ENCODE data around the gene DCBLD2. TPM values are rescaled to one million over a fixed set of nuclear protein-coding genes. Genes with fewer than 3 reads are reported as not detected.

The DCBLD2 gene
- total RNA-seq, 1 donor from 2014 or later = 57.9 TPM

DNA sequence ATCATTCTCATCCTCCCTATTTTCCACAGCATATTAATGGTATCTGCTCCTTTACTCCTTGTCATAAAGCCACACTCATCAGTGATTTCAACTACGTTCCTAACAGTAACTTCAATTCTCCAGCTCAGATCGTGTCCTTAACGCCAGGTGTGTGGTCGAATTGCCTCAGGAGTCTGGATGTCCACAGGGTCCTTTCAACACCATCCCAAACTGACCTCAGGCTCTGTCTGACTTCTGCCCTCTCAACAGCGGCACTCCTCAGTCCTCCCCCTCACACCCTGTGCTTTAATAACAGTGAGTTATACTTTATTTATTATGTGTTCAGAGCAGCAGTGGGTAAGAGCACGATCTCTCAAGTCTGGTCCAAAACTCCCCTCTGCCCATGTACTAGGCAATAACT, 95.9 kb downstream of the DCBLD2 start:
- Mint-ChIP-seq H3K36me3 (peaks cover 63% of the 10 kb centered on the region), H3K4me1 (no peaks in the 10 kb centered on the region), H3K9me3 (peaks cover 6% of the 10 kb centered on the region), H3K27me3 (ENCODE audit: low read depth) (no peaks in the 10 kb centered on the region), H3K4me3 (no peak overlapping the region), H3K27ac (no peak overlapping the region)
- DNase-seq (ENCODE audit: low spot score in 2 of 2, unreplicated experiment in 2 of 2) = no peak
- TF ChIP-seq, protein P1, sequence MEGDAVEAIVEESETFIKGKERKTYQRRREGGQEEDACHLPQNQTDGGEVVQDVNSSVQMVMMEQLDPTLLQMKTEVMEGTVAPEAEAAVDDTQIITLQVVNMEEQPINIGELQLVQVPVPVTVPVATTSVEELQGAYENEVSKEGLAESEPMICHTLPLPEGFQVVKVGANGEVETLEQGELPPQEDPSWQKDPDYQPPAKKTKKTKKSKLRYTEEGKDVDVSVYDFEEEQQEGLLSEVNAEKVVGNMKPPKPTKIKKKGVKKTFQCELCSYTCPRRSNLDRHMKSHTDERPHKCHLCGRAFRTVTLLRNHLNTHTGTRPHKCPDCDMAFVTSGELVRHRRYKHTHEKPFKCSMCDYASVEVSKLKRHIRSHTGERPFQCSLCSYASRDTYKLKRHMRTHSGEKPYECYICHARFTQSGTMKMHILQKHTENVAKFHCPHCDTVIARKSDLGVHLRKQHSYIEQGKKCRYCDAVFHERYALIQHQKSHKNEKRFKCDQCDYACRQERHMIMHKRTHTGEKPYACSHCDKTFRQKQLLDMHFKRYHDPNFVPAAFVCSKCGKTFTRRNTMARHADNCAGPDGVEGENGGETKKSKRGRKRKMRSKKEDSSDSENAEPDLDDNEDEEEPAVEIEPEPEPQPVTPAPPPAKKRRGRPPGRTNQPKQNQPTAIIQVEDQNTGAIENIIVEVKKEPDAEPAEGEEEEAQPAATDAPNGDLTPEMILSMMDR (IDR thresholded peaks at IDR 0.05; ENCODE audit: unreplicated experiment) = no peak

DNA sequence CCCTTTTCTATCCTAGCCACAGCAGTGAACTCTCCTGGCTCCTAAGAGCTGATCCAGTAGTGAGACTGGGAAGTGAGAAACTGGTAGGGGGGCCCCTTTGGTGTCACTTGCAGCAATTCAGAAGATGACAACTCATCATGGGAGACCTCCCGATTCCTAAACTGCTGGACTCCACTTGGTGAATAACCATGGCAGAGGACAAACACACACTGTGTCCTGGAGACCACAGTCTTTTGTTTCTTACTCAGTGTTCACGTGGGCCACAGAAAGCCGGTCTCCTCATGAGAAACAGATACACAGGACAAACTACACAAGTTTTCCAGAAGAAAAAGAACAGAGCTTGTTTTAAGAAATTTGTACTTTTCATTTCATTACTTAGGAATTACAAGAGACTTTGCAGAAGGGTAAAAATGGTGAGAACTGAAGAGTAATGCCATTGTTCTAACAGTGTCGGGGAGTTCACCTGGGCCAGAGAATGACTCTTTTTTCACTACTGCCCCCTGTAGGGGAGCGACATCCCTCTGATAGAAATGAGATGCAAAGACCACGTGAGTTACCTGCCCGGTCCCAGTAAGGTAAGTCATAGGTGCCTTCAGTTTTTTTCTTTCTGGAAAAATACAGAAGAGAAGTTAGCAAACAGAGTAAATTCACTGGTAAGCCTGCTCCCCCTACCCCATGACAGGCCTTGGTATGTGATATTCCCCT, 100.3 kb downstream of the DCBLD2 start:
- H3K27me3 Mint-ChIP-seq (ENCODE audit: low read depth) = no peaks in the 10 kb centered on the region
- no peak overlapping the region for H3K4me3 Mint-ChIP-seq
- H3K4me1 Mint-ChIP-seq = no peaks in the 10 kb centered on the region
- peaks cover 6% of the 10 kb centered on the region for H3K9me3 Mint-ChIP-seq
- H3K27ac Mint-ChIP-seq = no peak overlapping the region
- TF ChIP-seq, protein P1 (IDR thresholded peaks at IDR 0.05; ENCODE audit: unreplicated experiment) = no peak
- no peak for DNase-seq (ENCODE audit: low spot score in 2 of 2, unreplicated experiment in 2 of 2)
- H3K36me3 Mint-ChIP-seq = peaks cover 48% of the 10 kb centered on the region

DNA sequence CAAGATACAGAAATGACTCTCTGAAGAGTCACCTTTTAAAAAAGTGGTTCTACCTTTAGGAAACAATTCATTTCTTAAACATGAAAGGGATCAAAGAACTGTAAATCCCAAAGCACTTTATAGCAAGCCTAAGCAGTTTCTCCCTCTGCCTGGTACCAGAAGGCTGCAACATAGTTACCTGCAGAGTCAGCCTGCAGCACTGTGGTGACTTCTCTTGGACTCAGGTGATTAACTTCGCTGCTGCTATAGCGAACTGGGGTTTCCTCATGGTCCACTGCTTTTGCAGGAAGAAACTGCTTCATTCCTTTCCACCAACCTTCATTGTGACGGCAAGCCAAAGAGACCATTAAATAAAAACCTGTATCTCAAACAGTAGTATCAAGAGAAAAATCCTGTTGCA, 101.1 kb downstream of the DCBLD2 start:
- Mint-ChIP-seq H3K27ac (no peak overlapping the region), H3K27me3 (ENCODE audit: low read depth) (no peaks in the 10 kb centered on the region), H3K4me3 (no peak overlapping the region), H3K4me1 (no peaks in the 10 kb centered on the region), H3K36me3 (peaks cover 42% of the 10 kb centered on the region), H3K9me3 (peaks cover 6% of the 10 kb centered on the region)
- TF ChIP-seq, protein P1 (IDR thresholded peaks at IDR 0.05; ENCODE audit: unreplicated experiment) = no peak
- DNase-seq (ENCODE audit: low spot score in 2 of 2, unreplicated experiment in 2 of 2) = no peak

DNA sequence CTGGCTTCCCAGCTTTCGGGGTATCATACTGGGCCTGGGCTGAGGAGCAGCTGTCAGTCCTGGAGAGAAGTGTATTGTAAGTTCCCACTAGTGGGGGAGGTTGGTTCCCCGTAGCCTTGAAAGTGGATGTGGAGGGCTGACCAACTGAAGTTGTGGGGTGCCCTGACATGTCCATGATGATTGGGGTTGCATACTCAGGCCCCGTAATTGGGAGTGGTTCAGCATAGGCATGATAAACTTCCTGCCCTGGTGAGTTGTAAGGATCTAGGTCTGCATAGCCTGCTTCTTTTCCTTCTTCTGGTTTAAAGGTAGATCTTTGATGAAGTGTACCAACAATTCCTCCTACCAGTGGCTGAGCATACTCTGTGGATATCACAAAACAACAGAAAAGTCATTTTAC, 102.0 kb downstream of the DCBLD2 start:
- Mint-ChIP-seq H3K36me3 (peaks cover 36% of the 10 kb centered on the region), H3K4me1 (no peaks in the 10 kb centered on the region), H3K27me3 (ENCODE audit: low read depth) (no peaks in the 10 kb centered on the region), H3K27ac (no peak overlapping the region), H3K4me3 (no peak overlapping the region), H3K9me3 (peaks cover 3% of the 10 kb centered on the region)
- TF ChIP-seq, protein P1 (IDR thresholded peaks at IDR 0.05; ENCODE audit: unreplicated experiment) = no peak
- no peak for DNase-seq (ENCODE audit: low spot score in 2 of 2, unreplicated experiment in 2 of 2)

DNA sequence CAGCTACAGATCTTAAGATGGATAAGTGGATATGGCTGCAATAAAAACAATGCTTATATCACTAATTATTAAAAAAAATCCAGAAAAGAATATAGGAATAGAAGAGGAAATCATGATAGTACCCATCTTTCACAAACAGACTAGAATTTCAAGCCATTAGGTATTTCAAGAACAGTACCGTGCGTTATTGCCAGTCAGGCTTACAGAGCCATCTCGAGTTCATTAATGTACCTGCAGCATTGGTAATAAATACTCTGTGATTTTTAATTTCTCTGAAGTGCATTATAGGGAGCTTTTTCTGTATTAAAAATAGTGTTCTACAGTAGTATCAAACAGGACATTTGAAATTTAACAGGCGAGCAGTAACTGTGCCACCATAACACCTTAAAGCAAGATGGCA, 102.7 kb downstream of the DCBLD2 start:
- peaks cover 36% of the 10 kb centered on the region for H3K36me3 Mint-ChIP-seq
- H3K4me1 Mint-ChIP-seq = no peaks in the 10 kb centered on the region
- no peak overlapping the region for H3K4me3 Mint-ChIP-seq
- H3K27me3 Mint-ChIP-seq (ENCODE audit: low read depth) = no peaks in the 10 kb centered on the region
- DNase-seq (ENCODE audit: low spot score in 2 of 2, unreplicated experiment in 2 of 2) = no peak
- TF ChIP-seq, protein P1 (IDR thresholded peaks at IDR 0.05; ENCODE audit: unreplicated experiment) = no peak
- no peak overlapping the region for H3K27ac Mint-ChIP-seq
- H3K9me3 Mint-ChIP-seq = no peaks in the 10 kb centered on the region

Measured in mesothelial cell of epicardium (in vitro differentiated cells).